ENCODE measurements around the gene DLK1. TPM values are rescaled to one million over a fixed set of nuclear protein-coding genes. Genes with fewer than 3 reads are reported as not detected.

The DLK1 gene
- total and polyA plus RNA-seq, 2 donors = 4.8 to 6.9 TPM

DNA sequence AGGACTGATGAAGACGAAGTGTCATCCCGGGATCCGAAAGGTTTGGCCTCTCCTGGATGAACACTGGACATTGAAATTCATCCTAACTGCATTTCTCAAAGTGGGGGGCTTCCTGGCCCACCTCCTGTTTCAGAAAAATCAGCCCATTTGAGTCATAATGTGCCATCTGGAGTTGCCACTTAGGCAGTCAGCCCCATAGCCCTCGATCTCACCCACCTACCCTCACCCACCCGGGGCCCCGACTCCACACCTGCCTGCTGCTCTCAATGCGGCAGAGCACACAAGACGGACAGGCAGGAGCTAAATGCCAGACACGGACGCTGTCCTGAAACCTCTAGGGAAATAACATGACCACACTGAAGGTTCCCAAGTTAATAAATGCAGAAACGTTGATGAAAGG lies 12.6 kb downstream of the DLK1 start:
- Histone ChIP-seq H3K9me3 (ENCODE audit: control insufficient read depth in 2 of 2, insufficient read depth in 1 of 2, low read length in 1 of 2) (no peaks in the 10 kb centered on the region), H3K4me3 (ENCODE audit: low read length in 2 of 2) (no peak overlapping the region), H3K4me1 (ENCODE audit: control insufficient read depth in 2 of 2, insufficient read depth in 2 of 2, low read length in 2 of 2) (no peaks in the 10 kb centered on the region), H3K27me3 (ENCODE audit: control insufficient read depth in 2 of 2, insufficient read depth in 1 of 2, low read length in 1 of 2) (no peaks in the 10 kb centered on the region), H3K27ac (ENCODE audit: low read depth in 1 of 2, low read length in 1 of 2) (no peak overlapping the region), H3K36me3 (ENCODE audit: control insufficient read depth in 2 of 2, insufficient read depth in 2 of 2, low read length in 1 of 2) (no peaks in the 10 kb centered on the region)
- 96% methylated on average over 11 of the region's 11 CpGs for WGBS
- no peak for DNase-seq (ENCODE audit: low read depth in 6 of 9, low spot score in 9 of 9)

DNA sequence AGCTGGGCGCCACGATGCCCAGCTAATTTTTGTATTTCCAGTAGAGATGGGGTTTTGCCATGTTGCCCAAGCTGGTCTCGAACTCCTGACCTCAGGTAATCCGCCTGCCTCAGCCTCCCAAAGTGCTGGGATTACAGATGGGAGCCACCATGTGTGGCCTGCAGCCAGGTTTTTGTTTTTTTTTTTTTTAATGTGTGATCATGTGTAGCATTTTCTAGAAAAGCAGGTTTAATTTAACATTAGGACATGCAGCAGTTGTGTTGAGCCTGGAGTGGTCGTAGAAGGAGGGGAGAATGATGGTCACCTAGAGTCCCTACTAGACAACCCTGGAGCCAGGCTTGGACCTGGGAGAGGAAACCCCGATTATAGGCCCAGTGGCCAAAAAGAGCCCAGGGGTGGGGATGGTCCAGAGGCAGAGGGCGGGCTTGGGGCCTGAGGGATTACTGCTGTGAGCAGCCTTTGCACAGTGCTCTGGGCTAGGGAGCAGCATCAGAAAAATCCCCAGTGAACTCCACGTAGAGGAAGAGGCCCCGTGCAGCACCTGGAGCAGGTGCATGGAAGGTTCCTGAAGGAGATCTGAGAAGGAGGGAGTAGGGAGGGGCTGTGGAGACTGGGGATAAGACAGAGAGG lies 13.6 kb downstream of the DLK1 start:
- no peak overlapping the region for H3K4me3 ChIP-seq (ENCODE audit: low read length in 2 of 2)
- H3K27me3 ChIP-seq (ENCODE audit: control insufficient read depth in 2 of 2, insufficient read depth in 1 of 2, low read length in 1 of 2) = no peaks in the 10 kb centered on the region
- H3K27ac ChIP-seq (ENCODE audit: low read depth in 1 of 2, low read length in 1 of 2) = no peak overlapping the region
- H3K4me1 ChIP-seq (ENCODE audit: control insufficient read depth in 2 of 2, insufficient read depth in 2 of 2, low read length in 2 of 2) = no peaks in the 10 kb centered on the region
- DNase-seq (ENCODE audit: low read depth in 6 of 9, low spot score in 9 of 9) = no peak
- no peaks in the 10 kb centered on the region for H3K36me3 ChIP-seq (ENCODE audit: control insufficient read depth in 2 of 2, insufficient read depth in 2 of 2, low read length in 1 of 2)
- WGBS = 83% methylated on average over 9 of the region's 9 CpGs
- no peaks in the 10 kb centered on the region for H3K9me3 ChIP-seq (ENCODE audit: control insufficient read depth in 2 of 2, insufficient read depth in 1 of 2, low read length in 1 of 2)

DNA sequence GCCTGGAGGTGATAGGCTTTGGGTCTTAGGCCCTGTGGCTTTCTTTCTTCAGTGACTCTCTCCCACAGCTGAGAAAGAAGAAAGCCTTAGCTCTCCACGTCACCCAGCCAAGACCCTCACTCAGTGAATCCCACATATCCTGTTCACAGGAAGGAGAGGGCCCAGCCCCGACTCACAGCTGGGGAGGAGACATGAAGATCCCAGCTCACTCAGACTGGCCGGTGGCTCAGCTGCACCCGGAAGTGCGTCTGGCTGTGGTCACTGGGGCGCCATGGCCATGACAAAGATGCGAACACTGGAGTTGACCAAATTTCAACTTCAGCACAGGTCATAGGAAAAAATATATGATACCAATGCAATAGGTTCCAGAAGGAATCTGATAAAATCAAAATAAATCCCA lies 14.2 kb downstream of the DLK1 start:
- 95% methylated on average over 7 of the region's 7 CpGs for WGBS
- Histone ChIP-seq H3K36me3 (ENCODE audit: control insufficient read depth in 2 of 2, insufficient read depth in 2 of 2, low read length in 1 of 2) (no peaks in the 10 kb centered on the region), H3K4me1 (ENCODE audit: control insufficient read depth in 2 of 2, insufficient read depth in 2 of 2, low read length in 2 of 2) (no peaks in the 10 kb centered on the region), H3K4me3 (ENCODE audit: low read length in 2 of 2) (no peak overlapping the region), H3K9me3 (ENCODE audit: control insufficient read depth in 2 of 2, insufficient read depth in 1 of 2, low read length in 1 of 2) (no peaks in the 10 kb centered on the region), H3K27me3 (ENCODE audit: control insufficient read depth in 2 of 2, insufficient read depth in 1 of 2, low read length in 1 of 2) (no peaks in the 10 kb centered on the region), H3K27ac (ENCODE audit: low read depth in 1 of 2, low read length in 1 of 2) (no peak overlapping the region)
- DNase-seq (ENCODE audit: low read depth in 6 of 9, low spot score in 9 of 9) = no peak

DNA sequence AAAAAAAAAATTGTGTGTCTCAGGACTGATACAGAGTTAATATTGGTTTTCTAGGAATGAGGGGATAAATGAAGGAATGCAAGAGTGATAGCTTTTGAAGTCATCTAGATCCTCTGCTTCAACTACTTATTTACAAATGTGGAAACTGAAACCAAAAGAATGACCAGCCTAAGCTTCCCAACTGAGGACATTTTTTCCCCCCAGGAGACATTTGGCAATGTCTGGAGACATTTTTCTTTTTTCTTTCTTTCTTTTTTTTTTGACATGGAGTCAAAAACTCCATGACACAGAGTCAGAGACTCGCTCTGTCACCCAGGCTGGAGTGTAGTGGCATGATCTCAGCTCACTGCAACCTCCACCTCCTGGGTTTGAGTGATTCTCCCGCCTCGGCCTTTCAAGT lies 15.3 kb downstream of the DLK1 start:
- H3K36me3 ChIP-seq (ENCODE audit: control insufficient read depth in 2 of 2, insufficient read depth in 2 of 2, low read length in 1 of 2) = no peaks in the 10 kb centered on the region
- H3K27ac ChIP-seq (ENCODE audit: low read depth in 1 of 2, low read length in 1 of 2) = no peak overlapping the region
- no peak overlapping the region for H3K4me3 ChIP-seq (ENCODE audit: low read length in 2 of 2)
- H3K27me3 ChIP-seq (ENCODE audit: control insufficient read depth in 2 of 2, insufficient read depth in 1 of 2, low read length in 1 of 2) = no peaks in the 10 kb centered on the region
- no peaks in the 10 kb centered on the region for H3K4me1 ChIP-seq (ENCODE audit: control insufficient read depth in 2 of 2, insufficient read depth in 2 of 2, low read length in 2 of 2)
- 62% methylated on average over 3 of the region's 3 CpGs for WGBS
- H3K9me3 ChIP-seq (ENCODE audit: control insufficient read depth in 2 of 2, insufficient read depth in 1 of 2, low read length in 1 of 2) = no peaks in the 10 kb centered on the region
- DNase-seq (ENCODE audit: low read depth in 6 of 9, low spot score in 9 of 9) = no peak

DNA sequence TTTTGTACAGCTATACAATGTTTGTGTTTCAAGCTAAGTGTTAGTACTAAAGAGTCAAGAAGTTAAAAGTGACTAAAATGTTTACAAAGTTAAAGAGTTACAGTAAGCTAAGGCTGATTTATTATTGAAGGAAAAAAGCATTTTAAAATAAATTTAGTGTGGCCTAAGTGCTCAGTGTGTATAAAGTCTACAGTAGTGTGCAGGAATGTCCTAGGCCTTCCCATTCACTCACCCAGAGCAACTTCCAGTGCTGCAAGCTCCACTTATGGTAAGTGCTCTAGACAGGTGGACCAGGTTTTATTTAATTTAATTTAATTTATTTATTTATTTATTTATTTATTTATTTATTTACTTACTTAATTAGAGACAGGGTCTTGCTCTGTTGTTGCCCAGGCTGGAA lies 19.6 kb downstream of the DLK1 start:
- no peak for DNase-seq (ENCODE audit: low read depth in 6 of 9, low spot score in 9 of 9)
- Histone ChIP-seq H3K27me3 (ENCODE audit: control insufficient read depth in 2 of 2, insufficient read depth in 1 of 2, low read length in 1 of 2) (no peaks in the 10 kb centered on the region), H3K4me1 (ENCODE audit: control insufficient read depth in 2 of 2, insufficient read depth in 2 of 2, low read length in 2 of 2) (no peaks in the 10 kb centered on the region), H3K9me3 (ENCODE audit: control insufficient read depth in 2 of 2, insufficient read depth in 1 of 2, low read length in 1 of 2) (no peaks in the 10 kb centered on the region), H3K36me3 (ENCODE audit: control insufficient read depth in 2 of 2, insufficient read depth in 2 of 2, low read length in 1 of 2) (no peaks in the 10 kb centered on the region), H3K4me3 (ENCODE audit: low read length in 2 of 2) (no peak overlapping the region), H3K27ac (ENCODE audit: low read depth in 1 of 2, low read length in 1 of 2) (no peak overlapping the region)

DNA sequence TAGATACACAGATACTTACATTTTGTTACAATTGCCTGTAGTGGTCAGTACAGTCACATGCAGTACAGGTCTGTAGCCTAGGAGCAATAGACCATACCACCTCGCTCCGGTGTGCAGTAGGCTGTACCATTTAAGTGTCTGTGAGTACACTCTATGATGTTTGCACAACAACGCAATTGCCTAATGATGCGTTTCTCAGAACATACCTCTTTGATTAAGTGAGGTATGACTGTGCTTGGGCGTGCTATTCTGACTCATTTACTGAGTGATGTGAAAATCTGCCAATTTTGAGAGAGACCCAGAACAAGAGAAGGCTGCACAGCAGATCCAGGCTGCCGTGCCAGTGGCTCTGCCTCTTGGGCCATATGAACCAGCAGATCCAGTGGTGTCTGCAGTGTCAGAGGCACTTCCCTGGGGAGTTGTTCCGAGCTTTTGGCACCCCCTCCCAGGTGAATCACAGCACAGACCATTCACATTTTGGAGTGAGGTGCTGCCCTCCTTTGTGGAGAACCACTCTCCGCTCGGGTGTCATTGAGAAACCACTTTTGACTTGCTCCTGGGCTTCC lies 20.4 kb downstream of the DLK1 start:
- Histone ChIP-seq H3K27ac (ENCODE audit: low read depth in 1 of 2, low read length in 1 of 2) (no peak overlapping the region), H3K4me3 (ENCODE audit: low read length in 2 of 2) (no peak overlapping the region), H3K36me3 (ENCODE audit: control insufficient read depth in 2 of 2, insufficient read depth in 2 of 2, low read length in 1 of 2) (no peaks in the 10 kb centered on the region), H3K27me3 (ENCODE audit: control insufficient read depth in 2 of 2, insufficient read depth in 1 of 2, low read length in 1 of 2) (no peaks in the 10 kb centered on the region), H3K4me1 (ENCODE audit: control insufficient read depth in 2 of 2, insufficient read depth in 2 of 2, low read length in 2 of 2) (no peaks in the 10 kb centered on the region), H3K9me3 (ENCODE audit: control insufficient read depth in 2 of 2, insufficient read depth in 1 of 2, low read length in 1 of 2) (no peaks in the 10 kb centered on the region)
- WGBS = 94% methylated on average over 9 of the region's 9 CpGs
- DNase-seq (ENCODE audit: low read depth in 6 of 9, low spot score in 9 of 9) = no peak

DNA sequence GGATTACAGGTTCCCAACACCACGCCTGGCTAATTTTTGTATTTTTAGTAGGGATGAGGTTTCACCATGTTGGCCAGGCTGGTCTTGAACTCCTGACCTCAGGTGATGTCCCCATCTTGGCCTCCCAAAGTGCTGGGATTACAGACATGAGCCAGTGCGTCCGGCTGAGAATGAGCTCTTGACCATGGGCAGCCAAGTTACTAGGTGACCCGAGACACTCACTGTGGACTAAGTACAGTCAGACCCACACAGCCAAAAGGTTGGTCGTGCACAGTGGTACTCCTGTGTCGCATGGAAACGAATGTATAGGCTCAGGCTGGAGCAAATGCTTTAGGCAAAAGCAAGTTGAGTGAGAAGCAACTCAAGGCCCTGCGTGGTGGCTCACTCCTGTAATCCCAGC lies 21.0 kb downstream of the DLK1 start:
- Histone ChIP-seq H3K27me3 (ENCODE audit: control insufficient read depth in 2 of 2, insufficient read depth in 1 of 2, low read length in 1 of 2) (no peaks in the 10 kb centered on the region), H3K9me3 (ENCODE audit: control insufficient read depth in 2 of 2, insufficient read depth in 1 of 2, low read length in 1 of 2) (no peaks in the 10 kb centered on the region), H3K27ac (ENCODE audit: low read depth in 1 of 2, low read length in 1 of 2) (no peak overlapping the region), H3K4me1 (ENCODE audit: control insufficient read depth in 2 of 2, insufficient read depth in 2 of 2, low read length in 2 of 2) (no peaks in the 10 kb centered on the region), H3K36me3 (ENCODE audit: control insufficient read depth in 2 of 2, insufficient read depth in 2 of 2, low read length in 1 of 2) (no peaks in the 10 kb centered on the region), H3K4me3 (ENCODE audit: low read length in 2 of 2) (no peak overlapping the region)
- WGBS = 96% methylated on average over 8 of the region's 8 CpGs
- no peak for DNase-seq (ENCODE audit: low read depth in 6 of 9, low spot score in 9 of 9)

DNA sequence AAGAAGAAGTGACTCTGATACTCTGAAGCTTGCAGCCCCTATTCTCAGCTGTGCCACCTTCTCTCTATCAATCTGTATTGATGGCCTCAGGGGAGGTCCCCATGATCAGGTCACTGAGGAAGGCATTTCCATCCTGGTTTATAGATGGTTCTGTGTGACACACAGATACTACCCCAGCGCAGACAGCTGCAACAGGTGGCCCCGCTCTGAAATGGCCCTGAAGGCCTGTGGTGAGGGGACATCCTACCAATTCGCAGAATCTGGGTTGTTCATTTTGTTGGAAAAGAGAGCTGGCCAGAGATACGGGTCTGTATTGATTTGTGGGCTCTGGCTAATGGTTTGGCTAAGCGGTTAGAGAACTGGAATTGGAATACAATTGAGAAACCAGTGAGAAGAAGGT lies 21.7 kb downstream of the DLK1 start:
- Histone ChIP-seq H3K4me1 (ENCODE audit: control insufficient read depth in 2 of 2, insufficient read depth in 2 of 2, low read length in 2 of 2) (no peaks in the 10 kb centered on the region), H3K9me3 (ENCODE audit: control insufficient read depth in 2 of 2, insufficient read depth in 1 of 2, low read length in 1 of 2) (no peaks in the 10 kb centered on the region), H3K27ac (ENCODE audit: low read depth in 1 of 2, low read length in 1 of 2) (no peak overlapping the region), H3K27me3 (ENCODE audit: control insufficient read depth in 2 of 2, insufficient read depth in 1 of 2, low read length in 1 of 2) (no peaks in the 10 kb centered on the region), H3K4me3 (ENCODE audit: low read length in 2 of 2) (no peak overlapping the region), H3K36me3 (ENCODE audit: control insufficient read depth in 2 of 2, insufficient read depth in 2 of 2, low read length in 1 of 2) (no peaks in the 10 kb centered on the region)
- no peak for DNase-seq (ENCODE audit: low read depth in 6 of 9, low spot score in 9 of 9)
- 78% methylated on average over 5 of the region's 5 CpGs for WGBS

DNA sequence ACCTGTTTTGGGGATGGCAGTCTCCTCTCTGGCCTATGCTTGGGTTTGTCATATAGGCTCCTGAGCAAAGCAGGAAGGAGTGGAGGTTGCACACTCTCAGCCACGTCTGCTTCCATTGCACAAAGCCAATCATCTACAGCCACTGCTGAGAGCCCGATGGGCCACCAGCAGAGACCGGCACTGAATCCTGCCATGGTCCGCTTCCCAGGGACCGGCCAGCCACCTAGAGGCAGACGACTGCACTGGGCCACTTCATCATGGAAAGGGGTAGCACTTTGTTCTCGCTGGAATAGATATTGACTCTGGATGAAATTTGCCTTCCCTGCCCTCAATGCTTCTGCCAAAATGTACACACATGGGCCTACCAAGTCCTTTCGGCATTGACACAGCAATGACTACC lies 22.3 kb downstream of the DLK1 start:
- Histone ChIP-seq H3K36me3 (ENCODE audit: control insufficient read depth in 2 of 2, insufficient read depth in 2 of 2, low read length in 1 of 2) (no peaks in the 10 kb centered on the region), H3K4me1 (ENCODE audit: control insufficient read depth in 2 of 2, insufficient read depth in 2 of 2, low read length in 2 of 2) (no peaks in the 10 kb centered on the region), H3K4me3 (ENCODE audit: low read length in 2 of 2) (no peak overlapping the region), H3K27ac (ENCODE audit: low read depth in 1 of 2, low read length in 1 of 2) (no peak overlapping the region), H3K9me3 (ENCODE audit: control insufficient read depth in 2 of 2, insufficient read depth in 1 of 2, low read length in 1 of 2) (no peaks in the 10 kb centered on the region), H3K27me3 (ENCODE audit: control insufficient read depth in 2 of 2, insufficient read depth in 1 of 2, low read length in 1 of 2) (no peaks in the 10 kb centered on the region)
- DNase-seq (ENCODE audit: low read depth in 6 of 9, low spot score in 9 of 9) = no peak
- 89% methylated on average over 8 of the region's 8 CpGs for WGBS
